ENCODE results near the gene SYNC. TPM values are rescaled to one million over a fixed set of nuclear protein-coding genes. Genes with fewer than 3 reads are reported as not detected.

Gene SYNC
- total RNA-seq, 1 experiment from 2014 or later = 0.20 TPM

- no peaks in the 10 kb centered on the region for H3K9me3 ChIP-seq
- H3K4me1 ChIP-seq = peaks cover 18% of the 10 kb centered on the region
- no peak overlapping the region for H3K4me3 Mint-ChIP-seq (ENCODE audit: unreplicated experiment)
- H3K4me1 Mint-ChIP-seq (ENCODE audit: low read depth, unreplicated experiment) = peaks cover 8% of the 10 kb centered on the region
- no peaks in the 10 kb centered on the region for H3K27me3 ChIP-seq (replicated peaks; ENCODE audit: control insufficient read depth, insufficient read depth, low read length)
- peak overlapping the region; percentile 84 for H3K27ac Mint-ChIP-seq (ENCODE audit: unreplicated experiment)
- H3K36me3 Mint-ChIP-seq (ENCODE audit: insufficient read depth, unreplicated experiment) = no peaks in the 10 kb centered on the region
- TF ChIP-seq, protein P1, sequence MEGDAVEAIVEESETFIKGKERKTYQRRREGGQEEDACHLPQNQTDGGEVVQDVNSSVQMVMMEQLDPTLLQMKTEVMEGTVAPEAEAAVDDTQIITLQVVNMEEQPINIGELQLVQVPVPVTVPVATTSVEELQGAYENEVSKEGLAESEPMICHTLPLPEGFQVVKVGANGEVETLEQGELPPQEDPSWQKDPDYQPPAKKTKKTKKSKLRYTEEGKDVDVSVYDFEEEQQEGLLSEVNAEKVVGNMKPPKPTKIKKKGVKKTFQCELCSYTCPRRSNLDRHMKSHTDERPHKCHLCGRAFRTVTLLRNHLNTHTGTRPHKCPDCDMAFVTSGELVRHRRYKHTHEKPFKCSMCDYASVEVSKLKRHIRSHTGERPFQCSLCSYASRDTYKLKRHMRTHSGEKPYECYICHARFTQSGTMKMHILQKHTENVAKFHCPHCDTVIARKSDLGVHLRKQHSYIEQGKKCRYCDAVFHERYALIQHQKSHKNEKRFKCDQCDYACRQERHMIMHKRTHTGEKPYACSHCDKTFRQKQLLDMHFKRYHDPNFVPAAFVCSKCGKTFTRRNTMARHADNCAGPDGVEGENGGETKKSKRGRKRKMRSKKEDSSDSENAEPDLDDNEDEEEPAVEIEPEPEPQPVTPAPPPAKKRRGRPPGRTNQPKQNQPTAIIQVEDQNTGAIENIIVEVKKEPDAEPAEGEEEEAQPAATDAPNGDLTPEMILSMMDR (IDR thresholded peaks at IDR 0.05; ENCODE audit: insufficient read depth in 1 of 2, low read depth in 1 of 2, low read length in 1 of 2, severe bottlenecking in 1 of 2, unreplicated experiment in 1 of 2) = no peak
- peak; percentile 96 to 97 for DNase-seq
- H3K4me3 ChIP-seq (ENCODE audit: low read depth, low read length) = no peak overlapping the region; the same call in 1 of the 2 replicates
- intact Hi-C loops (cut with micrococcal nuclease; ENCODE audit: unreplicated experiment) = loop anchor here (1.0 to 2.0 kb wide), 2 partner anchors 20 to 44 kb away; no protein-coding TSS in a partner anchor
- BruUV-seq (replicated peaks) = no TSS peak
- H3K27me3 Mint-ChIP-seq (ENCODE audit: insufficient read depth, unreplicated experiment) = no peaks in the 10 kb centered on the region
- no peaks in the 10 kb centered on the region for H3K36me3 ChIP-seq (ENCODE audit: control insufficient read depth, insufficient read depth, low read length)
- POLR2A ChIA-PET = interaction anchor here (0.8 kb wide), 1 partner anchor 13 kb away, joined by 3 read pairs; no protein-coding TSS in a partner anchor
- H3K9me3 Mint-ChIP-seq (ENCODE audit: unreplicated experiment) = no peaks in the 10 kb centered on the region
- CTCF ChIA-PET = no interaction called here
Measured at GRCh38 chr1:32716312-32717148, 14.0 kb upstream of the SYNC start.

DNA sequence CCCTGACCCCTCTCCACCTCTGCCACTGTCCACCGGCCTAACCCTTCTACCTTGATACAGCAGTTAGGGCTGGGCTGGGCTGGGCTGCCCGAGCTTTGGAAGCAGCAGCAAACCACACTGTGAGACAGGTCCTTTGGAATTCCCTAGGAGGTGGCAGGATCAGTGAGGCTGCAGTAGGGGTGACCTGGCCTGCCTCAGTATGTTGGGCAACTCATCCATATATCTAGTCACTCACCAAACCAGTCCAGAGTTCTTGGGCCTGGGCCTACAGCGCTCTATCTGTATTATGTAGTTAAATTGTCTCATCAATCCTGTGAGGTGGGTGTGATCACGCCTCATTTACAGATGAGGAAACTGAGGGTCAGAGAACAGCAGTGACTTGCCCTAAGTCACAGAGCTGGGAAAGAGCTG, 13.3 kb upstream of the SYNC start:
- H3K4me1 ChIP-seq = peaks cover 18% of the 10 kb centered on the region
- H3K4me3 ChIP-seq (ENCODE audit: low read depth, low read length) = no peak overlapping the region
- ChIA-PET POLR2A (interaction anchor here (0.8 kb wide), 1 partner anchor 13 kb away, joined by 3 read pairs; no protein-coding TSS in a partner anchor), CTCF (no interaction called here)
- Mint-ChIP-seq H3K4me3 (ENCODE audit: unreplicated experiment) (no peak overlapping the region), H3K9me3 (ENCODE audit: unreplicated experiment) (no peaks in the 10 kb centered on the region), H3K27me3 (ENCODE audit: insufficient read depth, unreplicated experiment) (no peaks in the 10 kb centered on the region), H3K4me1 (ENCODE audit: low read depth, unreplicated experiment) (peaks cover 8% of the 10 kb centered on the region), H3K27ac (ENCODE audit: unreplicated experiment) (peak overlapping the region; percentile 84), H3K36me3 (ENCODE audit: insufficient read depth, unreplicated experiment) (no peaks in the 10 kb centered on the region)
- no TSS peak for BruUV-seq (replicated peaks)
- no peaks in the 10 kb centered on the region for H3K36me3 ChIP-seq (ENCODE audit: control insufficient read depth, insufficient read depth, low read length)
- TF ChIP-seq, protein P1 (IDR thresholded peaks at IDR 0.05; ENCODE audit: insufficient read depth in 1 of 2, low read depth in 1 of 2, low read length in 1 of 2, severe bottlenecking in 1 of 2, unreplicated experiment in 1 of 2) = no peak
- H3K27me3 ChIP-seq (replicated peaks; ENCODE audit: control insufficient read depth, insufficient read depth, low read length) = no peaks in the 10 kb centered on the region
- intact Hi-C loops (cut with micrococcal nuclease; ENCODE audit: unreplicated experiment) = loop anchor here (1.0 to 2.0 kb wide), 2 partner anchors 21 to 44 kb away; no protein-coding TSS in a partner anchor
- no peaks in the 10 kb centered on the region for H3K9me3 ChIP-seq
- no peak for DNase-seq

DNA sequence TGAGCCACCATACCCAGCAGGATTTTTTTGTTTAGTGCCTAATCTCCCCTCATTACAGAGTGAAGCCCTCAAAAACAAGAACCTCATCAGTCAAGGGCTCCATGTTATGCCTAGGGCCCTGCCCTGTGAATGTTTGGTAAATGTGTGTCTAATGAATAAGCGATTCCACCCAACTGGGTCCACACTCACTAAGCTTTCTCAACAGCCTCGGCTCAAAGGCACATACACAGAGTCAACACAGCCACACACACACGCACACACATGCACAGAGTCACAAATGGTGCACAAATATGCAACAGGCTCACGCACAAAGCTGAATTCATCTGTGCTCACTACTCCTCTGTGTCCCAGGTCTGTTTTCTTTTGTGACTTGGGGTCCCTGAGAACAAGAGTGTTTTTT, 11.7 kb upstream of the SYNC start:
- Histone ChIP-seq H3K4me3 (ENCODE audit: low read depth, low read length) (no peak overlapping the region), H3K36me3 (ENCODE audit: control insufficient read depth, insufficient read depth, low read length) (no peaks in the 10 kb centered on the region), H3K9me3 (no peaks in the 10 kb centered on the region), H3K27me3 (replicated peaks; ENCODE audit: control insufficient read depth, insufficient read depth, low read length) (no peaks in the 10 kb centered on the region), H3K4me1 (peaks cover 18% of the 10 kb centered on the region)
- Mint-ChIP-seq H3K4me3 (ENCODE audit: unreplicated experiment) (no peak overlapping the region), H3K4me1 (ENCODE audit: low read depth, unreplicated experiment) (peaks cover 8% of the 10 kb centered on the region), H3K27ac (ENCODE audit: unreplicated experiment) (no peak overlapping the region), H3K36me3 (ENCODE audit: insufficient read depth, unreplicated experiment) (no peaks in the 10 kb centered on the region), H3K27me3 (ENCODE audit: insufficient read depth, unreplicated experiment) (no peaks in the 10 kb centered on the region), H3K9me3 (ENCODE audit: unreplicated experiment) (no peaks in the 10 kb centered on the region)
- ChIA-PET POLR2A (no interaction called here), CTCF (interaction anchor here (0.6 kb wide), 1 partner anchor 22 kb away, joined by 6 read pairs; no protein-coding TSS in a partner anchor)
- BruUV-seq (replicated peaks) = no TSS peak
- DNase-seq = peak; percentile 19 to 51
- intact Hi-C loops (cut with micrococcal nuclease; ENCODE audit: unreplicated experiment) = no loop called here
- TF ChIP-seq, protein P1 (IDR thresholded peaks at IDR 0.05; ENCODE audit: insufficient read depth in 1 of 2, low read depth in 1 of 2, low read length in 1 of 2, severe bottlenecking in 1 of 2, unreplicated experiment in 1 of 2) = no peak
